ENCODE data around the gene BICD2.

- TF ChIP-seq CTCF (IDR thresholded peaks at IDR 0.05; ENCODE audit: low read depth, low read length, poor library complexity, severe bottlenecking) (no peak), EZH2phosphoT487 (IDR thresholded peaks at IDR 0.05; ENCODE audit: borderline replicate concordance, low read length) (no peak)
Measured at GRCh38 chr9:92730897-92731296, 33.7 kb downstream of the BICD2 start.
